MM.1S (cell line): ENCODE measurements around the gene NASP.

ENCODE experiments used
- CTCF ChIP-seq: fragments of 300-600 bp; sonication (generic); IDR thresholded peaks from 2 replicates; pipeline ENCODE4 v1.5.1; 2016; ENCODE audit warnings: antibody characterized with exemption, low read length, mixed read lengths
- EZH2 ChIP-seq: fragments of 300-600 bp; sonication (generic); optimal IDR thresholded peaks from 2 replicates; pipeline ENCODE3; 2017; ENCODE audit warnings: low read depth, mild to moderate bottlenecking, antibody characterized with exemption, low read length, mixed read lengths
- EZH2phosphoT487 ChIP-seq: fragments of 300-600 bp; sonication (generic); IDR thresholded peaks from 2 replicates; pipeline ENCODE4 v1.6.1; 2018; ENCODE audit warnings: antibody characterized with exemption, low read length

GRCh38 chr1:45589861-45590260, 6.0 kb downstream of the NASP start:
- TF ChIP-seq CTCF (no peak), EZH2phosphoT487 (no peak), EZH2 (no peak)
